NCI-H226 (cell line): ENCODE measurements around the gene CCR2.

Source experiments
- DNase-seq: peaks from one replicate; pipeline ENCODE4 v3.0.0-alpha.2; 2015

The CCR2 gene

DNA sequence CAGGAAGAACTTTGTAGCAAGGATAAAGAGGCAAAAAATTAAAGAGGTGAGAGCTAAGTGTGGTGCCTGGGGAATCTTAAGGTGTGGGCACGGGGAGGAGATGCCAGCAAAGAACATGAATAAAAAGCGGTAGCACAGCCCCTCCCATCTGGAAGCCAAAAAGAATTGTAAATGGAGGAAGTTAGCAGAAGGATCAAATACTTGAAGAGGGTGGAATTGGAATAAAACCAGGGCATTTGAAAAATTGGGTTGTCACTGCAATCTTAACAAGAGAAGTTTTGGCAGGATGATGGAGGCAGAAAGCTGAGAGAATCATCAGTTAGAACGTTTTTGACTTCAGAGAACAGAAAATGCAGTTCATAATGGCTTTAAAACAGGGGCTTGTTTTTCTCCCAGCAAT, 2.4 kb downstream of the CCR2 start:
- no peak for DNase-seq

DNA sequence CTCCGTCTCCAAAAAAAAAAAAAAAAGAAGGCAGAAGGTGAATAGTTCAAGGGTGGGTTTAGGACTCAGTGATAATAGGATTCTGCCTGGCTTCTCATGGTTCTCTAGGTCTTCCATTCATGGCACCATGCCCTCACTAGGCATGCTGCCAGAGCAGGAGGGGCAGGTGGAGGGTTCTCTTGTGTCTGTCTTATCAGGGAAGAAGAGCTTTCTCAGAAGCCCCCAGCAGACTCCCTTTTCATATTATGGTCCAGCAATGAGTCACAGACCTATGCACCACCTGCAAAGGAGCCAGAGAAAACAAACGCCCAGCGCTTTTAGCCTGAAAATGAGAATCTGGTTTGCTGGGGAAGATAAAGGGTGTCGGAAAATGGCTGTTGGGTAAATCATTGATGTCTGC, 3.0 kb downstream of the CCR2 start:
- no peak for DNase-seq

DNA sequence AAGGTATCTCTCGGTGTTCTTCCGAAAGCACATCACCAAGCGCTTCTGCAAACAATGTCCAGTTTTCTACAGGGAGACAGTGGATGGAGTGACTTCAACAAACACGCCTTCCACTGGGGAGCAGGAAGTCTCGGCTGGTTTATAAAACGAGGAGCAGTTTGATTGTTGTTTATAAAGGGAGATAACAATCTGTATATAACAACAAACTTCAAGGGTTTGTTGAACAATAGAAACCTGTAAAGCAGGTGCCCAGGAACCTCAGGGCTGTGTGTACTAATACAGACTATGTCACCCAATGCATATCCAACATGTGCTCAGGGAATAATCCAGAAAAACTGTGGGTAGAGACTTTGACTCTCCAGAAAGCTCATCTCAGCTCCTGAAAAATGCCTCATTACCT, 4.6 kb downstream of the CCR2 start:
- DNase-seq: no peak

DNA sequence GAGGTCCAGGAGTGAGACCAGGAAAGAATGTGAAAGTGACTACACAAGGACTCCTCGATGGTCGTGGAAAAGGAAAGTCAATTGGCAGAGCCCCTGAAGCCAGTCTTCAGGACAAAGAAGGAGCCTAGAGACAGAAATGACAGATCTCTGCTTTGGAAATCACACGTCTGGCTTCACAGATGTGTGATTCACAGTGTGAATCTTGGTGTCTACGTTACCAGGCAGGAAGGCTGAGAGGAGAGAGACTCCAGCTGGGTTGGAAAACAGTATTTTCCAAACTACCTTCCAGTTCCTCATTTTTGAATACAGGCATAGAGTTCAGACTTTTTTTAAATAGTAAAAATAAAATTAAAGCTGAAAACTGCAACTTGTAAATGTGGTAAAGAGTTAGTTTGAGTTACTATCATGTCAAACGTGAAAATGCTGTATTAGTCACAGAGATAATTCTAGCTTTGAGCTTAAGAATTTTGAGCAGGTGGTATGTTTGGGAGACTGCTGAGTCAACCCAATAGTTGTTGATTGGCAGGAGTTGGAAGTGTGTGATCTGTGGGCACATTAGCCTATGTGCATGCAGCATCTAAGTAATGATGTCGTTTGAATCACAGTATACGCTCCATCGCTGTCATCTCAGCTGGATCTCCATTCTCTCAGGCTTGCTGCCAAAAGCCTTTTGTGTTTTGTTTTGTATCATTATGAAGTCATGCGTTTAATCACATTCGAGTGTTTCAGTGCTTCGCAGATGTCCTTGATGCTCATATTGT, 6.0 kb downstream of the CCR2 start:
- DNase-seq: peak; percentile 21

DNA sequence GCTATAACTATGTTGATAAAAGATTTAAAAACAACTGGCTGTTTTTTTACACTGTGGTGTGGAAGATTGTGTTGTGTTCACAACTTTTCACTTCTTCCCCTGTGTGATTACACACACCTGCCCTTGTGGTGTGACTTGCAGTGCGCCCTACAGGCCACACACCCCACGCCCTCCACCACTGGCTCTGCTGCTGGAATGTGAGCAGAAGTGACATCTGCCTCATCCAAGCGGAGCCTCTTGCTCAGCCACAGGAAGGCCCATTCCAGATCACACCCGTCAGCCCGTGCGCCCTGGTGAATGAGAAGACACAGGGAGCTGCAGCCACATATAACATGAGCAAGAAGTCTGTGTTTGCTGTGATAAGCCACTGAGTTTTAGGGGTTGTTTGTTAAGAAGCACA, 7.0 kb downstream of the CCR2 start:
- no peak for DNase-seq

DNA sequence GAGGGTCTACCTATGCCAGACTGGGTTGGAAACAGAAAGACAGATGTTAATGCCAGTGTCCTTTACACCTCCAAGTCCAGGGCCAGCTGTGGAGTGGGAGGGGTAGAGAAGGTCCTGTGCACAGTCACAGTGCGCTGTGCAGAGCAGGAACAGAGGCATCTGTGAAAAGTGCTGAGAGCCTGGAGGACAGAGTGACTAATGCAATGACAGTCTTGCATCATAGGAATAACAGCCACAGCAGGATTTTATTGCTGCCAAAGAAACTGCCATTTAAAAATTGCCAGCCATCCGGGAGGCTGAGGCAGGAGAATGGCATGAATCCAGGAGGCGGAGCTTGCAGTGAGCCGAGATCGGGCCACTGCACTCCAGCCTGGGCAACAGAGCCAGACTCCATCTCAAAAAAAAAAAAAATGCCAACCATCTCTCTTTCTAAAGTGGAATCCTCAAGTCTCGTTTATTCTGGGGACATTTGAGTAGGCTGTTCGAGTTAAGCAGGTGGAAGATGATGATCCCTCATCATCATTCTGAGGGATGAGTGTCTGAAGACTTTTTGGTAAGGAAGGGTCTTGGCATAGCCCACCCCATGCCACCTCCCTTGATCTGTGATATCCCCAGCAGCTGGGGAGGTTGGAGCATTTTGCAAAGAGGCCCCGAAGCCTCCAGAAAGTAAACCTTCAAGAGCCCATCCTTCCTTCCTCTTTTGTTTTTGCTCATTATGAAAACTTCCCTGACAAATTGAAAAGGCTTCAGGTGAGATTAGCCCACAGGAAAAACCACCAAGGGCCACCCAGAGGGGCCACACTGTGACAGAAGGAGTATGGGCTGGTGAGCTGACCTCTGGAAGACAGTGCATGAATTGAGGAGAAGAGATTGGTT, 7.7 kb downstream of the CCR2 start:
- no peak for DNase-seq

DNA sequence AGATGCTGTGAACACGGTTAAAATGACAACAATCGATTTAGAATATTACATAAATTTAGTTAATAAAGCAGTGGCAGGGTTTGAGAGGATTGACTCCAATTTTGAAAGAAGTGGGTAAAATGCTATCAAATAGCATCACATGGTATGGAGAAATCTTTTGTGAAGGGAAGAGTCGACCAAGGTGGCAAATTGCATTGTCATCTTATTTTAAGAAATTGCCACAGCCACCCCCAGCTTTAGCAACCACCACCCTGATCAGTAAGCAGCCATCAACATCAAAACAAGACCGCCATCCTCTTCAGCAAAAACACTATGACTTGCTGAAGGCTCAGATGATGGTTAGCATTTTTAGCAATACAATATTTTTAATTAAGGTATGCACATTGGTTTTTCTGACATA, 11.1 kb downstream of the CCR2 start:
- no peak for DNase-seq

DNA sequence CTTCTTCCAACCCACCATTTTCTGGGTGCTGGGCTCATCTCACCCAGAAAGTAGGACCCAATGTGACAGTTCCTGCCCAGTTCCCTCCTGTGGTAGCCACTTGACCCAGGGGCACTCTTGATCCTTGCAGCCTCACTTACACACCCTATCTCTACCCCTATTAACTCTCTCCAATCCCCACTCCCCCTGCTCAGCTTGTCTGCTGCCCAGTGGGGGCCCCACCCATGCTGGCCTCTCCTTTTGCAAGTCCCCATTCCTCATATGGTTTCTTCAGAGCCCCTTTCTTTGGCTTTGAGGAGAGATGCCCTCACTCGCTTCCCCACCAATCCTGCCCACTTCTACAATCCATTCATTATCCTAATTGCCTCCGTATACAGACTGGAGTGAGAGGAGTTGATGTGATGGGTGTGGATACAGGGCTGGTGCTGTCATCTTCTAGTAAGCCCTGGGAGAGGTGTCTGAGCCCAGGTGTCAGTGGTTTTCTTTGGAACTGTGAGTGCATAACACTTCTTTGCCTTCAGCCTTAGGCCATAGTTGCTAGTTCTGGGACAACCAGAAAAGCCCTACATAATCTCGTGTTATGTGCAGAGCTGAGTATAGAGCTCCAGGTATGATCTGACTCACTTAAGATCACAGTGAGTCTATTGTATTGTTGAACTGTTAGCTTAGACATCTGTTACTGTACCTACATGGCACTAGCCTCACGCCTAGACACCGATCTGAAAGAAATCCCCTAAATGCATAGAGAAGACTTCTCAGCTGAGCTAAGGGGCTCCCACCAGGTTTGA, 12.0 kb downstream of the CCR2 start:
- DNase-seq: no peak

DNA sequence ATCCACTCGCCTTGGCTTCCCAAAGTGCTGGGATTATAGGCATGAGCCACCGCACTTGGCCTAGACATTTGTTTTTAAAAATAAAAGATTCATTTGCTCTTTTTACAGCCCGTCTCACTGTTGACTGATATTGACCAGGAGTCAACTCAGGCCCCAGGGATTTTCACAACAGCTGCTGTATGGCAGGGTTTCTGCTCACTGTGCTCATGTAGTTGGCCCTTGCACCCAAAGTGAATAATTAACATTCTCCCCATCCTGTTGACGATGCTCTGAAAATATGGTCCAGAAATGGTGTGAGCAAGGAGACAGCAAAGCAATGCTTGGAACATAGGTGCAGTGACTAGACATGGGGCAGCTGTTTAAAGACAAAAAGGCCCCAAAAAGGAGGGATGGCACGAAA, 13.9 kb downstream of the CCR2 start:
- DNase-seq: no peak

DNA sequence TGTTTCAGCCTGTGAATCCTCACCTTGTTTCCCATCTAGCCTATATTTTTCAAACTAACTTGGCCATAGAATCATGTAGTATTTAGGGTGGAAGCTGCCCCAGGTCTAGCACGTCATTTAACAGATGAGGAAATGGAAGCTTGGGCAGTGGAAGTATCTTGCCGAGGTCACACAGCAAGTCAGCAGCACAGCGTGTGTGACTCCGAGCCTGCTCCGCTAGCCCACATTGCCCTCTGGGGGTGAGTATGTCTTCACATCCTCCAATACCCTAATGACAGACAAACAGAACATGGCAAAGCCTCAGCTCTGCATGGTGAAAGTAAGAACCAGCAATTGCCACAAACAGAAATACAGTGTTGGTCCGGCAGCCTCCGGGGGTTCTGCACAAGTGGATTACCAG, 14.7 kb downstream of the CCR2 start:
- DNase-seq: no peak

DNA sequence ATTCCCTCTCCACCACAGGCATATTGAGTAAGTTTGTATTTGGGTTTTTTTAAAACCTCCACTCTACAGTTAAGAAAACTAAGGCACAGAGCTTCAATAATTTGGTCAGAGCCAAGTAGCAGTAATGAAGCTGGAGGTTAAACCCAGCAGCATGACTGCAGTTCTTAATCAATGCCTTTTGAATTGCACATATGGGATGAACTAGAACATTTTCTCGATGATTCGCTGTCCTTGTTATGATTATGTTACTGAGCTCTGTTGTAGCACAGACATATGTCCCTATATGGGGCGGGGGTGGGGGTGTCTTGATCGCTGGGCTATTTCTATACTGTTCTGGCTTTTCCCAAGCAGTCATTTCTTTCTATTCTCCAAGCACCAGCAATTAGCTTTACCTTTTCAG, 15.2 kb downstream of the CCR2 start:
- no peak for DNase-seq

DNA sequence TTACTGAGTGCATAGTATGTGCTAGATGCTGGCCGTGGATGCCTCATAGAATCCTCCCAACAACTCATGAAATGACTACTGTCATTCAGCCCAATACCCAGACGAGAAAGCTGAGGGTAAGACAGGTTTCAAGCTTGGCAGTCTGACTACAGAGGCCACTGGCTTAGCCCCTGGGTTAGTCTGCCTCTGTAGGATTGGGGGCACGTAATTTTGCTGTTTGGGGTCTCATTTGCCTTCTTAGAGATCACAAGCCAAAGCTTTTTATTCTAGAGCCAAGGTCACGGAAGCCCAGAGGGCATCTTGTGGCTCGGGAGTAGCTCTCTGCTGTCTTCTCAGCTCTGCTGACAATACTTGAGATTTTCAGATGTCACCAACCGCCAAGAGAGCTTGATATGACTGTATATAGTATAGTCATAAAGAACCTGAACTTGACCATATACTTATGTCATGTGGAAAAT, 15.8 kb downstream of the CCR2 start:
- no peak for DNase-seq

DNA sequence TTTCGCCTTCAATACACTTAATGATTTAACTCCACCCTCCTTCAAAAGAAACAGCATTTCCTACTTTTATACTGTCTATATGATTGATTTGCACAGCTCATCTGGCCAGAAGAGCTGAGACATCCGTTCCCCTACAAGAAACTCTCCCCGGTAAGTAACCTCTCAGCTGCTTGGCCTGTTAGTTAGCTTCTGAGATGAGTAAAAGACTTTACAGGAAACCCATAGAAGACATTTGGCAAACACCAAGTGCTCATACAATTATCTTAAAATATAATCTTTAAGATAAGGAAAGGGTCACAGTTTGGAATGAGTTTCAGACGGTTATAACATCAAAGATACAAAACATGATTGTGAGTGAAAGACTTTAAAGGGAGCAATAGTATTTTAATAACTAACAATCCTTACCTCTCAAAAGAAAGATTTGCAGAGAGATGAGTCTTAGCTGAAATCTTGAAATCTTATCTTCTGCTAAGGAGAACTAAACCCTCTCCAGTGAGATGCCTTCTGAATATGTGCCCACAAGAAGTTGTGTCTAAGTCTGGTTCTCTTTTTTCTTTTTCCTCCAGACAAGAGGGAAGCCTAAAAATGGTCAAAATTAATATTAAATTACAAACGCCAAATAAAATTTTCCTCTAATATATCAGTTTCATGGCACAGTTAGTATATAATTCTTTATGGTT, 17.1 kb downstream of the CCR2 start, which contains the start of gene CCR5:
TSS of gene CCR5 (plus strand) at position 108 of the 680 bp plus-strand sequence. CDS start 1,957 bp downstream, outside the sequence.
- DNase-seq: no peak

DNA sequence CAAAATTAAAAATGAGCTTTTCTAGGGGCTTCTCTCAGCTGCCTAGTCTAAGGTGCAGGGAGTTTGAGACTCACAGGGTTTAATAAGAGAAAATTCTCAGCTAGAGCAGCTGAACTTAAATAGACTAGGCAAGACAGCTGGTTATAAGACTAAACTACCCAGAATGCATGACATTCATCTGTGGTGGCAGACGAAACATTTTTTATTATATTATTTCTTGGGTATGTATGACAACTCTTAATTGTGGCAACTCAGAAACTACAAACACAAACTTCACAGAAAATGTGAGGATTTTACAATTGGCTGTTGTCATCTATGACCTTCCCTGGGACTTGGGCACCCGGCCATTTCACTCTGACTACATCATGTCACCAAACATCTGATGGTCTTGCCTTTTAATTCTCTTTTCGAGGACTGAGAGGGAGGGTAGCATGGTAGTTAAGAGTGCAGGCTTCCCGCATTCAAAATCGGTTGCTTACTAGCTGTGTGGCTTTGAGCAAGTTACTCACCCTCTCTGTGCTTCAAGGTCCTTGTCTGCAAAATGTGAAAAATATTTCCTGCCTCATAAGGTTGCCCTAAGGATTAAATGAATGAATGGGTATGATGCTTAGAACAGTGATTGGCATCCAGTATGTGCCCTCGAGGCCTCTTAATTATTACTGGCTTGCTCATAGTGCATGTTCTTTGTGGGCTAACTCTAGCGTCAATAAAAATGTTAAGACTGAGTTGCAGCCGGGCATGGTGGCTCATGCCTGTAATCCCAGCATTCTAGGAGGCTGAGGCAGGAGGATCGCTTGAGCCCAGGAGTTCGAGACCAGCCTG, 17.8 kb downstream of the CCR2 start:
- no peak for DNase-seq

DNA sequence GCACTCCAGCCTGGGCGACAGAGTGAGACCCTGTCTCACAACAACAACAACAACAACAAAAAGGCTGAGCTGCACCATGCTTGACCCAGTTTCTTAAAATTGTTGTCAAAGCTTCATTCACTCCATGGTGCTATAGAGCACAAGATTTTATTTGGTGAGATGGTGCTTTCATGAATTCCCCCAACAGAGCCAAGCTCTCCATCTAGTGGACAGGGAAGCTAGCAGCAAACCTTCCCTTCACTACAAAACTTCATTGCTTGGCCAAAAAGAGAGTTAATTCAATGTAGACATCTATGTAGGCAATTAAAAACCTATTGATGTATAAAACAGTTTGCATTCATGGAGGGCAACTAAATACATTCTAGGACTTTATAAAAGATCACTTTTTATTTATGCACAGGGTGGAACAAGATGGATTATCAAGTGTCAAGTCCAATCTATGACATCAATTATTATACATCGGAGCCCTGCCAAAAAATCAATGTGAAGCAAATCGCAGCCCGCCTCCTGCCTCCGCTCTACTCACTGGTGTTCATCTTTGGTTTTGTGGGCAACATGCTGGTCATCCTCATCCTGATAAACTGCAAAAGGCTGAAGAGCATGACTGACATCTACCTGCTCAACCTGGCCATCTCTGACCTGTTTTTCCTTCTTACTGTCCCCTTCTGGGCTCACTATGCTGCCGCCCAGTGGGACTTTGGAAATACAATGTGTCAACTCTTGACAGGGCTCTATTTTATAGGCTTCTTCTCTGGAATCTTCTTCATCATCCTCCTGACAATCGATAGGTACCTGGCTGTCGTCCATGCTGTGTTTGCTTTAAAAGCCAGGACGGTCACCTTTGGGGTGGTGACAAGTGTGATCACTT, 18.8 kb downstream of the CCR2 start:
- DNase-seq: peak; percentile 32

DNA sequence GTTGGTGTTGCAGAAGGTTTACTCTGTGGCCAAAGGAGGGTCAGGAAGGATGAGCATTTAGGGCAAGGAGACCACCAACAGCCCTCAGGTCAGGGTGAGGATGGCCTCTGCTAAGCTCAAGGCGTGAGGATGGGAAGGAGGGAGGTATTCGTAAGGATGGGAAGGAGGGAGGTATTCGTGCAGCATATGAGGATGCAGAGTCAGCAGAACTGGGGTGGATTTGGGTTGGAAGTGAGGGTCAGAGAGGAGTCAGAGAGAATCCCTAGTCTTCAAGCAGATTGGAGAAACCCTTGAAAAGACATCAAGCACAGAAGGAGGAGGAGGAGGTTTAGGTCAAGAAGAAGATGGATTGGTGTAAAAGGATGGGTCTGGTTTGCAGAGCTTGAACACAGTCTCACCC, 20.8 kb downstream of the CCR2 start:
- no peak for DNase-seq

DNA sequence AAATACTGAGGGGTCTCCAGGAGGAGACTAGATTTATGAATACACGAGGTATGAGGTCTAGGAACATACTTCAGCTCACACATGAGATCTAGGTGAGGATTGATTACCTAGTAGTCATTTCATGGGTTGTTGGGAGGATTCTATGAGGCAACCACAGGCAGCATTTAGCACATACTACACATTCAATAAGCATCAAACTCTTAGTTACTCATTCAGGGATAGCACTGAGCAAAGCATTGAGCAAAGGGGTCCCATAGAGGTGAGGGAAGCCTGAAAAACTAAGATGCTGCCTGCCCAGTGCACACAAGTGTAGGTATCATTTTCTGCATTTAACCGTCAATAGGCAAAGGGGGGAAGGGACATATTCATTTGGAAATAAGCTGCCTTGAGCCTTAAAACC, 21.3 kb downstream of the CCR2 start:
- DNase-seq: no peak

DNA sequence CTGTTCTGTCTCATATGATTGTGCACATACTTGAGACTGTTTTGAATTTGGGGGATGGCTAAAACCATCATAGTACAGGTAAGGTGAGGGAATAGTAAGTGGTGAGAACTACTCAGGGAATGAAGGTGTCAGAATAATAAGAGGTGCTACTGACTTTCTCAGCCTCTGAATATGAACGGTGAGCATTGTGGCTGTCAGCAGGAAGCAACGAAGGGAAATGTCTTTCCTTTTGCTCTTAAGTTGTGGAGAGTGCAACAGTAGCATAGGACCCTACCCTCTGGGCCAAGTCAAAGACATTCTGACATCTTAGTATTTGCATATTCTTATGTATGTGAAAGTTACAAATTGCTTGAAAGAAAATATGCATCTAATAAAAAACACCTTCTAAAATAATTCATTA, 21.9 kb downstream of the CCR2 start:
- DNase-seq: no peak

DNA sequence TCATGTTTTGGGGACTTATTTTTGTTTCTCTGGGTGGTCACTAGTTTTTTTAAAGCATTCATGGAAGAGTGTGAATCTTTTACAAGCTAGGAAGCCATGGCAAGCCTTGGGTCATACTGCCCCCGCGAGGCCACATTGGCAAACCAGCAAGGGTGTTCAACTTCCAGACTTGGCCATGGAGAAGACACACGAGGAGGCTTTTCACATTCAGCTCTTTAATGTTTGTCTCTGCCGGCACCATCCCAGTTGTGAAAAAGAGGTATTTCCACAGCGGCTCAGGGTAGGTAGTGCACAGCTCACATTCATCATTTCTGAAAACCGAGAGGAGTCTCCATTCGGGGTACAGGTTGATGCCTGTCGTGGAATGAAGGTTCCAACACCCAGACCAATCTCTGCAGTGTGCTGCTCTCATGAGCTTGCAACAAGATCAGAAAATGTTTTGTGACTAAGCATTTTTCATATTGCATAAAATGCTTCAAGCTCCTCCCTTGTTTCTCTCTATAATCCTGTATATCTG, 24.6 kb downstream of the CCR2 start:
- DNase-seq: peak; percentile 43

DNA sequence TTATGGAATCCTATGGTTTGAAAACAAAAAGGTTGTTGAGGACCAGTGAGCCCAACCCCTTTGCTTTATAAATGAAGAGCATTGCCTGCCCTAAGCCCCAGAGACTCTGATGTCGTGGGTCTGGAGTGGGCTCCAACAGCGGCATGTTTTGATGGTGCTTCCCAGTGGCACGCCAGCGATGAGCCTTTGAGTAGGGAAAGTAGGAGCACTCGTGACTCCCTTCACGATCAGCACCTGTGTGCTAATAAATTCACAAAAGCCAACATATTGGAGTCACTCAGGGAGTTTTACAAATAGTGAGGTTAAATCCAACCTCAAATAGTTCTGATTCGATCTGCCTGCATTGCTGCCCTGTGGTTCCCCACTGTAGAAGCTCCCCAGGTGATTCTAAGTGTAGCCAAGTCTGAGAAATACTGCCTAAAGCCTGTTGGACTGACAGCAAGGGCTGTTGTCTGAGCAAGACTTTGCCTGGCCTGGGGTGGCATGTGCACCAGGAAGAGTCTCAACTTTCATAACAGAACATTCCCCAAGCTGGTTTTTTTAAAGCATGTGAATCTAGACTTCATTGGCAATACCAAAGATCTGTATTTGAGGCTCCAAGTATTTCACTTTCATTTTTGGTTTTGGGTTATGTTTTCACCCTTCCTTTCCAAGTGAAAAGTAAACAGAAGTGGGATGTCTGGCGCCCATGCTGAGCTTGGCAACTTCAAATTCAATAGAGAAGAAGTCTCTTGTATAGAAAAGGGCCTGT, 26.7 kb downstream of the CCR2 start:
- no peak for DNase-seq
